HG03565 (cell line): ENCODE data around the gene SGIP1.

Source experiments
- ATAC-seq: cut with Tn5 transposase; IDR thresholded peaks from one replicate; pipeline ENCODE4 v1.9.1; 2021; ENCODE audit warnings: mild to moderate bottlenecking, moderate library complexity; ENCODE audit not compliant: unreplicated experiment

SGIP1 gene

DNA sequence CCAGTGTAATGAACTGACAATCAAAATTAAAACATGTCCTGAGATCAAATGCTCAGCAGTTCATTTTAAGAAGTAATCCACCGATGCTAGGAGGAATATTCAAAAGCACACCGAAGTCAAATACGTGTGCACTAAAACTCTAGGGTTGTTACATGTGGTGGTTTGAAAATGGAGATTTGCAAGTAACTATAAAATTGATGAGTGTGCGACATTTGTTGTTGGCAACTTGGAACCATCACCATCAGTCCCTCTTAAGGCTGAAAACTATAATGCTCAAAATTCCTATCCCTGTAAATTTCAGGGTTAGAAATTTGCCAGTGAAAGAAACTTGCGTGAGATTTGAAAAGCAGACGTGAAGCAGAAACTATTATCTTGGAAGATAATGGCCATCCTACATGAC, 13.3 kb upstream of the SGIP1 start:
- ATAC-seq = no peak

- no peak for ATAC-seq
Measured at GRCh38 chr1:66521721-66522365, 12.1 kb upstream of the SGIP1 start.

- no peak for ATAC-seq
Measured at GRCh38 chr1:66523562-66523961, 10.4 kb upstream of the SGIP1 start.

- no peak for ATAC-seq
Measured at GRCh38 chr1:66525086-66525485, 8.9 kb upstream of the SGIP1 start.

DNA sequence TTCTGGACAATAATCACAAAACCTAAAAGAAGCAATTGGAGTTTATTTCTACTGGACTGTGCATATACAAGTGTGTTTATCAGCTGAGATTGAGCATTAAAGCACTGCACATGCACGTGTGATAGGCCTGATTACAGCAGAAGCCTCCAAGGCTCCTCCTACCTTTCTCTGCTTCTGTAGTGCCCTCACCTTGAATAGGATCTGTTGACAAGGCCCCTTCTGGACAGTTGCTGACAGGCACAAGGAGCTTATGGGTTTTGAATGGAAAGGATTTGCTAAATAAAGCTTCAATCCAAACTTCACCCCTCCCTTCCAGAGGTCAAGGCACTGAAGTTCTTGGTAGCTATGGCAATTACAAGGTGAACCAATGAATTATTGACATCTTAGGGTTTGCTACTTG, 7.9 kb upstream of the SGIP1 start:
- ATAC-seq = no peak

- no peak for ATAC-seq
Measured at GRCh38 chr1:66526991-66527390, 7.0 kb upstream of the SGIP1 start.

GRCh38 chr1:66527686-66528085, 6.3 kb upstream of the SGIP1 start:
- no peak for ATAC-seq

DNA sequence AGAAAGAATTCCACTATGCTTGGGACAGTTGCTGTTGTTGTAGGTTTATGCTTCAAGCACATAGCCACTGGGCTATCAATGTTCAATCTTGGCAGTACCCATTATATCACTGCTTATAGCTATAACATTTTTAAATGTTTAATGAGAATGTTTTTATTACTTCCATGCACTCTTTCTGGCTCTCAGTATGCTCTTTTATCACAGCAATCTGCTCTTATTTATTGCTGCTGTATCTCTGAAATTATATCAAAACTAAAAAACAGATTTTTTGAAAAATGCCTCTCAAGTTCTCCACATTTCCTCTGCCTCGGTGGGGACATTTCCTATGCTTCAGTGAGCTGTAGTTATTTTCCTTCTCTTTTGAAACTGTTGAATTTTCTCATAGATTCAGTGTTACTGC, 5.4 kb upstream of the SGIP1 start:
- no peak for ATAC-seq

- ATAC-seq = no peak
Measured at GRCh38 chr1:66532214-66532613, 1.7 kb upstream of the SGIP1 start.

GRCh38 chr1:66532798-66533783, 862 bp upstream of the SGIP1 start:
- ATAC-seq = no peak

- ATAC-seq = no peak
Measured at GRCh38 chr1:66535061-66535460, 1.1 kb downstream of the SGIP1 start.

GRCh38 chr1:66535853-66536252, 1.9 kb downstream of the SGIP1 start:
- no peak for ATAC-seq

DNA sequence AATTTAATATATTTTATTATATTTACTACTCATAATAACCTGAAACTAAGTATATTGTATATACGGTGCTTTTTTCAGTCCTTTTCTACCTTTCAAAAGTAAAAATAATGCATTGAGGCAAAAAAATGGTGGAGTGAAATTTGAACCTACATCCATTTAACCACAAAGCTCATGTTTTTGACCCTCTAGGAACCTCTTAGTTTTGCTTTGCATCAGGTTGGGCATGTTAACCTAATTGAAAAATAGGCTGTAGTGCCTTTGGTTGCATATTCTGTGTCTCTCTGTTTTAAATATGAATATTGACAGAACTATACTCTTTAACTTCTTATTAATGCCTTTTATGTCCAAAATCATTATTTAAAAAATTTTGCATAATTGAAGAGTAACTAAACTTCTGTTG, 3.8 kb downstream of the SGIP1 start:
- ATAC-seq = no peak

DNA sequence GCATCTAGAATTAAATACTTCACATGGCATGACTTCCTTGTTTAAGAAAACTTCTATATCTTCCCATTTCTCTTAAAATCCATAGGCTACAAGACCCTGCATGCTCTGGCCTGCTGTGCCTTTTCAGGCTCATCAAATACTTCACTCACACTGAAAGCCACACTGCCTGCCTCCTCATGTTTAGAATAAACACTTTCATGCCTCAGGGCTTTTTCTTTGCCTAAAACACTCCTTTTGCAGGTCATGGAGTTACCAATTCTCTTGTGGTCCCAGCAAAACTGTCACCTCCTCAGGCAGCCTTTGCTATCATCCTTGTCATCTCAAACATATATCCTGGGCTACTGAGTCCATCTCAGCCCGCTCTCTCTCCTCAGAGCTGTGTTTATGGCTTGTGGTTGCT, 5.5 kb downstream of the SGIP1 start:
- ATAC-seq = no peak

- no peak for ATAC-seq
Measured at GRCh38 chr1:66540434-66541032, 6.6 kb downstream of the SGIP1 start.

DNA sequence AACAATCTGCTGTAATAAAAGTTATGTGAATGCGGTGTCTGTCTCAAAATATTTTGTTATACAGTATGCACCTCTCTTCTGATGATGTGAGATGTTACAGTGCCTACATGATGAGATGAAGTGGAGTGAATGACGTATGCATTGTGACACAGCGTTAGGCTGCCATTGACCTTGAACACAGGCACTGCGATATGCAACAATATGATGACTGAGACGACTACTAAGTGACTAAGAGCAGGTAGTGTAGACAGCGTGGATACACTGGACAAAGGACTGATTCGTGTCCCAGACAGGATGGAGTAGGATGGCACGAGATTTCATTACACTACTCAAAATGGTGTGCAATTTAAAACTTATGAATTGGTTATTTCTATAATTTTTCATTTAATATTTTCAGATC, 8.4 kb downstream of the SGIP1 start:
- no peak for ATAC-seq

- no peak for ATAC-seq
Measured at GRCh38 chr1:66542811-66543767, 9.1 kb downstream of the SGIP1 start.

GRCh38 chr1:66546047-66546810, 12.3 kb downstream of the SGIP1 start:
- no peak for ATAC-seq

DNA sequence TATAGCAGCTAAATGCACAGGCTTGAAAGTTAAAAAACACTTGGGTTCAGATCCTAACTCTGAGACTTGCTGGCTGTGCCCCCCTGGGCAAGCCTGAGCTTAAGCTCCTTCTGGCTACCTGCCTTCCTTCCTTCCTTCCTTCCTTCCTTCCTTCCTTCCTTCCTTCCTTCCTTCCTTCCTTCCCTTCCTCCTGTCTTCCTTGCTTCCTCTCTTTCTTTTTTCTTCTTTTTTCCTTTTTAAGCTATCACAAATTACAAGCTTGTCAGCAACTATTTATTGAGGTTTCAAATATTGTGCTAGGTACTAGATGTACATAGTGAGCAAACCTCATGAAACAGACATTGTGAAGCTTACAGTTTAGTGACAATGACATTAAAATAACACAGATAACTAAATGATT, 15.1 kb downstream of the SGIP1 start:
- ATAC-seq = no peak

GRCh38 chr1:66550243-66550642, 16.3 kb downstream of the SGIP1 start:
- ATAC-seq = no peak
